Mesodermal cell (in vitro differentiated cells): ENCODE measurements around the gene NECTIN4.
"Not testable (repeated sequence)": the region's sequence is repeated elsewhere in the genome, so short reads cannot be mapped to it uniquely, and the experiment has no call there.

ENCODE experiments used
- H3K27ac ChIP-seq: 2 replicates; pipeline ENCODE4 v1.7.0; 2013; ENCODE audit warnings: mild to moderate bottlenecking, low read depth, low read length, moderate library complexity; ENCODE audit not compliant: severe bottlenecking
- H3K36me3 ChIP-seq: 2 replicates; pipeline ENCODE4 v1.7.1; 2013; ENCODE audit warnings: mild to moderate bottlenecking, low read length, moderate library complexity; ENCODE audit not compliant: control insufficient read depth, insufficient read depth
- H3K4me1 ChIP-seq: one replicate; pipeline ENCODE4 v1.7.1; 2013; ENCODE audit warnings: mild to moderate bottlenecking, low read length; ENCODE audit not compliant: insufficient read depth, control insufficient read depth, poor library complexity, severe bottlenecking
- H3K4me3 ChIP-seq: 2 replicates; pipeline ENCODE4 v1.7.0; 2013; ENCODE audit warnings: low read length, control low read depth, mild to moderate bottlenecking; ENCODE audit not compliant: insufficient read depth, poor library complexity, severe bottlenecking; ENCODE audit errors: extremely low read depth
- H3K9me3 ChIP-seq: 2 replicates; pipeline ENCODE4 v1.7.1; 2013; ENCODE audit warnings: mild to moderate bottlenecking, low read length, moderate library complexity; ENCODE audit not compliant: control insufficient read depth
- WGBS, 2 experiments: methylation state at CpG; one replicate each; pipeline ENCODE4 v1.1.5; 2013; ENCODE audit warnings: missing lambda C conversion rate in 2 of 2; ENCODE audit not compliant: insufficient coverage in 2 of 2; 5-methylcytosine and 5-hydroxymethylcytosine counted together

The NECTIN4 gene

DNA sequence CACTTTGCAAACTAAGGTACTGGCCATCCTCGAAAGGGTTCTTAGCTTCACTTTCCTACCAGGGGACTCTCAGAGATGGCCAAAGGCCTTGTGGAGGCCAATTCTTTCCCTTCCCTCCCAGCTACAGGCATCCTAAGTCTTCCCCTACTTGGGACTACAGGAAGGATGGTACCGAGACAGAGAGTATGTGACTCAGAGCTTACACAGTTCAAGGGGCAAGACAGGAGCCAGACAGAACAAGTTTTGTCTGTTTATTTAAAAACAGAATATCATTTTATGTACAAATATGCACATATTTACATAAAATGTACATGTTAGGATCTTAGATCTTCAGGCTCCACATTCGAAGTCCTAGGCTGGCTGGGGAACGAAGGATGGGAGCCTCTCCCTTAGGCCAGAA is 18.6 kb downstream of the NECTIN4 start:
- 100% methylated on average over 2 of the region's 4 CpGs; no CpG with 5 or more reads in 1 of the 2 experiments for WGBS, 2 experiments
- no peak overlapping the region for H3K27ac ChIP-seq
- no peaks in the 10 kb centered on the region for H3K4me1 ChIP-seq
- H3K9me3 ChIP-seq, result no peaks in the 10 kb centered on the region
- H3K4me3 ChIP-seq, result no peak overlapping the region
- no peaks in the 10 kb centered on the region for H3K36me3 ChIP-seq

DNA sequence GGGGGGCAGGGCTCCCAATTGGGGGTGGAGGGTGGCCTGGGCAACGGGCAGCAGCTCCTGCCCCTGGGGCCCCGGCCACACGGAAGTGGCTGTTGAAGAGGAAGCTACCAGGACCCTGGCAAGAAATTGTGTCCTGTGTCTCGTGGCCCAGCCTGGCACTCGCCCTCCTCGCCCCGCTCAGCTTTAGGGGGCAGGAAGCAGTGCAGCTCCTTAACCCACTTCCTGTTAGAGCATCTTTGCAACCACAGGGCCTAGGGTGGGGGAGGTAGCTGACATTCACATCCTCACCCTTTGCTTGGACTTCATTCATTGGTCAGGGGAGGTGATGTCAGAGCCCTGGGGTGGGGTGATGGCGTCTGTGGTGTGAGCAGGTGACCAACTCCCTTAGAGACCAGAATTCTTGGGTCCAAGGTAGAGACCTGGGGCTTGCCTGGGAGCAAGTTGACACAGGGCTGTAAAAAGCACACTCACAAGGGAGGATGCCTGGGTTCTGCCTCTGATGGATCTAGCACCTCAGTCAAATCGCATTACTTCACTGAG is 19.6 kb downstream of the NECTIN4 start, which contains the start of gene ARHGAP30:
TSS of gene ARHGAP30 (minus strand) at position 161 of the 540 bp plus-strand sequence. CDS start 267 bp downstream, outside the sequence.
- Histone ChIP-seq H3K27ac (no peak within 1 kb of the TSS), H3K36me3 (no peaks in the 10 kb centered on the region), H3K4me1 (no peaks in the 10 kb centered on the region), H3K4me3 (no peak within 1 kb of the TSS), H3K9me3 (no peaks in the 10 kb centered on the region)
- WGBS, 2 experiments, result 94 to 100% methylated on average over 7 of the region's 9 CpGs

DNA sequence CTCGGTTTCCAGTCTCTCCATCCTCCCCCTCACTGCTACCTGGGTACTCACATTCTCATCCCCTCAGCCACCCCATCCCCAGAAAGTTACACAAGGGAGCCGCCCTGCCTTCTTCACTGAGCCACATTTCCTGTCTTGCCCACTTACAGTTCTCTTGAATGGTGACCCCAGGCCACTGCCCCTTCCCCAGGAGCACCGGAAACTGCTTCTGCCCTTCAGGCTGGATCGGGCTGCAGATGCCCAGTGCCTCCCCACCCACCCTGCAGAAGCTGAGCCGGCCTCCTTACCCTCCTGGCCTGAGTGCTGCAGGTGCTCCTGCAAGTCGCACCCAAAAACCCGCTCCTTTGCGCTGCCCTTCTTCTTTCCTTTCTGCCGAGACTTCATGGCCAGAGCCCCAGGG is 20.1 kb downstream of the NECTIN4 start:
- H3K4me1 ChIP-seq, result no peaks in the 10 kb centered on the region
- 93 to 100% methylated on average over 8 of the region's 9 CpGs for WGBS, 2 experiments
- no peak overlapping the region for H3K27ac ChIP-seq
- no peaks in the 10 kb centered on the region for H3K9me3 ChIP-seq
- no peak overlapping the region for H3K4me3 ChIP-seq
- H3K36me3 ChIP-seq, result no peaks in the 10 kb centered on the region

GRCh38 chr1:161068306-161069234 is 20.8 kb downstream of the NECTIN4 start:
- Histone ChIP-seq H3K36me3 (no peaks in the 10 kb centered on the region), H3K4me1 (no peaks in the 10 kb centered on the region), H3K9me3 (no peaks in the 10 kb centered on the region), H3K4me3 (no peak overlapping the region), H3K27ac (no peak overlapping the region)
- WGBS, 2 experiments, result 92 to 98% methylated on average over 5 to 6 of the region's 10 CpGs

DNA sequence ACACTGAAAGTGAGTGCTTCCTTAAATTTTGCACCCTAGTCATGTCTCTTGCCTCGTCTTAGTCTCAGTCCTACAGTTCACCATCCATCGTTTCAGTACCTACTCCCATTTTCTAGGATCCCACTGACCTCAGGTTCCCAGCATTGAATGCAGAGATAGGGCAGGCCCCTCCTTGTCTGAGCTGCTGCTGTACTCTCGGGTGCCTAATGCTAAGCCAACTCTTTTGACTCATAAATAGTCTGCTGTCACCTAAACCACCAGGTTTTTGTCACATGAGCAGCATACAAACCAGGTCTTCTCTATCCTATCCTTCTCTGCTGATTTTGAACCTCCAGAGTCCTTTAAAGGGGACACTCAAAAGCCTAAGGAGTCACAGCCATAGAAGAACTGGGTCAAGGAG is 22.7 kb downstream of the NECTIN4 start:
- 85 to 100% methylated on average over 1 to 3 of the region's 3 CpGs for WGBS, 2 experiments

GRCh38 chr1:161065681-161066080 is 23.7 kb downstream of the NECTIN4 start:
- H3K9me3 ChIP-seq, H3K36me3 ChIP-seq, H3K27ac ChIP-seq, H3K4me1 ChIP-seq, H3K4me3 ChIP-seq: not testable (repeated sequence)
- WGBS, 2 experiments, result 97 to 98% methylated on average over 5 of the region's 7 CpGs

More for the DNA sequence above, 22.7 kb downstream of the NECTIN4 start:
- no peaks in the 10 kb centered on the region for H3K36me3 ChIP-seq
- H3K9me3 ChIP-seq, result no peaks in the 10 kb centered on the region
- H3K4me1 ChIP-seq, result no peaks in the 10 kb centered on the region
- H3K27ac ChIP-seq, result no peak overlapping the region
- no peak overlapping the region for H3K4me3 ChIP-seq

DNA sequence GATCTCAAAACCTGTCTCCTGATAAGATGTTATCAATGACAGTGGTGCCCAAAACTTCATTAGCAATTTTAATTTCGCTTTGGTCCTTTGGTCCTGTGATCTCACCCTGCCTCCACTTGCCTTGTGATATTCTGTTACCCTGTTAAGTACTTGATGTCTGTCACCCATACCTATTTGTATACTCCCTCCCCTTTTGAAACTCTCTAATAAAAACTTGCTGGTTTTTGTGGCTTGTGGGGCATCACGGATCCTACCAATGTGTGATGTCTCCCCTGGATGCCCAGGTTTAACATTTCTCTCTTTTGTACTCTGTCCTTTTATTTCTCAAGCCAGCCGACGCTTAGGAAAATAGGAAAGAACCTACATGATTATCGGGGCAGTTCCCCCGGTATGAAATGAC is 25.4 kb downstream of the NECTIN4 start:
- H3K27ac ChIP-seq, H3K4me1 ChIP-seq, H3K4me3 ChIP-seq, H3K9me3 ChIP-seq, H3K36me3 ChIP-seq: not testable (repeated sequence)
- WGBS, 2 experiments, result 43 to 50% methylated on average over 2 to 3 of the region's 6 CpGs

DNA sequence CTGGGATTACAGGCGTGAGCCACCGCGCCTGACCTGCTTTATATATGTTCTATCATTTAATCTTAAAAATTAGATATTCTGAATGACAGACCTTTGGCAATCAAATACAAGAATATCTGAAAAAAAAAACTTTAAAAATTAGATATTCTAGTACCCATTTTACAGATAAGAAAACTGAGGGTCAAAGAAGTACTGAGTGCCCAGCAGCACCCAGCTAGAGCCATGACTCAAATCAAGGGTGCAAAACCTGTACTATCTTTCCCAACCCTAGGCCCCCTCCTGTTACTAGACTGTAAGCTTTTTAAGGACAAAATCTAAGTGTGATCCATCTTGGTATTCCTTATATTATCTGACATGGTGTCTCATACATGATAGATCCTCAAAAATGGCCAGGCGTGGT is 27.9 kb downstream of the NECTIN4 start:
- H3K36me3 ChIP-seq, result no peaks in the 10 kb centered on the region
- WGBS, 2 experiments, result 86 to 100% methylated on average over 1 of the region's 4 CpGs

DNA sequence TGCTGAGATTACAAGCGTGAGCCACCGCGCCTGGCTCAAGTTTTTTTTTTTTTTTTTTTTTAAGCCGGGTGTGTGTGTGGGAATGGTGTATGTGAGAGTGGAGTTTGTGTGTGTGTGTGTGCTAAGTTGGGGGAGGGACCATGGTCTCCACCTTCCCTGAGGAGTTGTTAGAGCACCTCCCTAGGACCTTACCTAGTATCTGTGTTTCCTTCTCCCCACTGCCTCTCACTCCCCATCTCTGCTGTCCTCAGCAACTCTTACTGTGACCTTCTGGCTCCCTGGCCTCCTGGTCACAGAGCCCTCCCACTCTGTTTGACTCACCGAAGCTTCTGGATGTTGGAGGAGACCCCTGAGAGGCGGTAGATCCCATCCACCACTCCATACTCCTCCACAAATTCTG is 30.1 kb downstream of the NECTIN4 start:
- 85 to 100% methylated on average over 1 to 5 of the region's 6 CpGs for WGBS, 2 experiments
- H3K4me1 ChIP-seq, result no peaks in the 10 kb centered on the region

More for the DNA sequence above, 27.9 kb downstream of the NECTIN4 start:
- Histone ChIP-seq H3K4me3 (no peak overlapping the region), H3K27ac (no peak overlapping the region), H3K4me1 (no peaks in the 10 kb centered on the region), H3K9me3 (no peaks in the 10 kb centered on the region)

DNA sequence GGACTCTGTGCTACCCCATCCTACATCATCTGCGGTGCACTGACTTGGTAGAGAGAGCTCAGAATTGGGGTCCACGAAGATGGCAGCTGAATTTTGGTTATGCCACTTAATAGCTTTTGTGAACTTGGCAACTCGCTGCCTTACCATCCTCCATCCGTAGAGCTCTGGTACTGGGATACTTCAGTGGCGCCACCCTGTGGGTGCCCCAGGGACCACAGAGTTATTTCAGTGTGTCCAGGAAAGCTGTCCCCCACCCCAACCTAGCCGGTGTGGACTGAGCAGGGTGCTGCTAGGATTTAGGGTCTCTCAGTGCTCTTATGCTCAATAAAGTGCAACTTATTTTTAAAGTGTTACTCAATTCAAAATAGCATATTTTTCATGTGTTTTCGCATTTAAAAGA is 34.6 kb downstream of the NECTIN4 start:
- 95 to 100% methylated on average over 4 to 5 of the region's 7 CpGs for WGBS, 2 experiments
- H3K4me1 ChIP-seq, result no peaks in the 10 kb centered on the region
- H3K27ac ChIP-seq, result no peak overlapping the region

More for the DNA sequence above, 30.1 kb downstream of the NECTIN4 start:
- Histone ChIP-seq H3K27ac (no peak overlapping the region), H3K9me3 (no peaks in the 10 kb centered on the region), H3K4me3 (no peak overlapping the region), H3K36me3 (no peaks in the 10 kb centered on the region)

DNA sequence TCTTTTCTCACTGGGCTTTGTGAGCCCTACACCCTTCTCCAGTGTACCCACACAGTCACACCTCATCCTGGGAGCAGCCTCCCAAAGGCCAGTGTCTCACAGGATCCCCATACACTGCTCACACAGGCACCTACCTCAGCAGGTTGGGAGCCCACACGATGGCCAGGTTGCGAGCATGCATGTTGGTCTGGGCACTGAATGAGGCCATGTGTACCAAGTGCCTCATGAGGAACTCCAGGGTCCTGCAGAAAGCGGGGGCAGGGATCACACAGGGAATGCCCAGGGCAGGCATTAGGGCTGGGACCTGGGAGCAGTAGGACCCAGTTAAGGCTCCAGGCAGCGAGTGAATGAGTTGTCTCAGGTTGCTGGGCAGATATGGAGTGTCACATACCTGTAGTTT is 35.1 kb downstream of the NECTIN4 start:
- 87 to 93% methylated on average over 3 to 4 of the region's 4 CpGs for whole genome bisulfite sequencing, 2 experiments
- H3K4me1 ChIP-seq, result no peaks in the 10 kb centered on the region
- peaks cover 8% of the 10 kb centered on the region for H3K9me3 ChIP-seq
- no peak overlapping the region for H3K4me3 ChIP-seq
- no peaks in the 10 kb centered on the region for H3K36me3 ChIP-seq
- no peak overlapping the region for H3K27ac ChIP-seq

More for the DNA sequence above, 34.6 kb downstream of the NECTIN4 start:
- no peaks in the 10 kb centered on the region for H3K36me3 ChIP-seq
- peaks cover 2% of the 10 kb centered on the region for H3K9me3 ChIP-seq
- H3K4me3 ChIP-seq, result no peak overlapping the region
